GM19372 (cell line): Measurements from ENCODE around the gene EYS.

Experiments
- ATAC-seq: cut with Tn5 transposase; IDR thresholded peaks from one replicate; pipeline ENCODE4 v1.9.1; 2021; ENCODE audit warnings: mild to moderate bottlenecking, low read depth, moderate library complexity; ENCODE audit not compliant: unreplicated experiment

EYS gene

DNA sequence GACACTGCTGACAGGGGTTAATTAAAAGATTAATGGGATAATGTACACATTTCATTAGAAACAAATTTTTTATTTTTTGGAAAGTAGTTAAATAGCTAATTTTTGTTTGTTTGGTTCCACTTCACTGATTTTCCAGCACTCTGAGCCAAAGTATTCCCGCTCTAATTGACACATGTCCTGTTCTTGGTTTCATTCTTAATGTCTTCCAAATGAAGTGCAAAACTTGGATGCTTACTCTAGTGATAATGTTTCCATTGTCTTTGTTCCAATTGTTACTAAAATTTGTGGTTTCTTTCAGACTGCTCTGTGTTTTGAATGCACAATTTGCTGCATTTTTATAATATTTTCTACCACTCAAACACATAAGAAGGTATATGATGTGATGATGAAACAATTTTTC lies 1277.1 kb downstream of the EYS start:
- no peak for ATAC-seq

GRCh38 chr6:64428186-64428585 lies 1278.8 kb downstream of the EYS start:
- no peak for ATAC-seq

DNA sequence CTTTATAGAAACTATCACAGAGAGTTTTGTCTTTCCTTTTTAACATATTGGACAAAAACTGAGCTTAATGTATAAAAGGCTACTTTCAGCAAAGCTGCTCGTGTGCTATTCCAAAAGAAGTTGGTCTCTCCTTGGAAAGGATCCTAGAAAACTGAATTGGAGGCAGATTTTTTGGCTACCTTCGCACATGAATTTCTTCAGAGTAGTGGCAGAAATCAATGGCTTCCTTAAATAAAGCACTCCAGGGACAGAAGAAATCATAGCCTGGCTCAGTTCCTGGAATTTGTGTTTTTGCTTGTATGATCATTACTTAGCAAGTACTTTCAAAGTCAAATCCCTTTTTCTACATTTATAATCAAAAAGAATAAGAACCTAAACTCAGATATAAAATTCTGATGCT lies 1291.1 kb downstream of the EYS start:
- ATAC-seq = no peak

- ATAC-seq = no peak
Measured at GRCh38 chr6:64411226-64411625, 1295.8 kb downstream of the EYS start.

DNA sequence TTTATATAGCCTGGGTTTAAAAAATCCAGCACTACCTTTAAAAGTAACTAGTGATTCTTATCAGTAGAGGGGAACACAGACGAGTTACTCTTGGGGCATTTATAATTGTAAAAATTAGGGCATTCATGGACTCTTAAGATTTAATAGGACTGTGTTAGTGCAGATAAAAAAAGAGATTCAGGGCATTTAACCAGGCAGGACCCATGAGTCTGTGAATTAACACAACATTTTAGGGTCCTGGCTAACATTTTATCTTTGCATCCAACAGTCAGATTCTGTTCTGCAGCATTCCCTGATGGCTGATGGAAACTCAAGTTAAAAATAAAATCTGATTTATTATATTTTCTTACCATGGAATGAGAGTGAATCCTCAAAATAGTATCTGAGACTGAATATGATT lies 1297.1 kb downstream of the EYS start:
- ATAC-seq = no peak

- no peak for ATAC-seq
Measured at GRCh38 chr6:64404396-64404795, 1302.6 kb downstream of the EYS start.

GRCh38 chr6:64383277-64383676 lies 1323.7 kb downstream of the EYS start:
- ATAC-seq = no peak

DNA sequence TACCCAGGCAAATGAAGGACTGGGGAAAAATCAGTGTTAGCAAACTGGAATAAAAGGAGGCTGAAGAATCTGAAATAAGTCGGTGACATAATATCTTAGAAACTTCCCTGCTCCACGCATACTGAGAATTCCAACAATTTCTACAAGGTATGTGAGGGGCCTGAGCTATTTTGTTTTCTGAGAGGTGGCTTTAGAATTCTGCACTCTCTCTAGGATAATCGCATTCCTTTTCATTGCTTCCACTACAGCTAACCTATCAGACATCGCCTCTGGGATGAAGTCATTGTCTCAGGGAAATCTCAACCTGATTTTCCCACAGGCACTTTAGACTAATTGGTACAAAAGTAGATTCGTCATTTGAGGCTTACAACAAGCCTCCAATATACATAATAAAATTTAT lies 1330.6 kb downstream of the EYS start:
- no peak for ATAC-seq

DNA sequence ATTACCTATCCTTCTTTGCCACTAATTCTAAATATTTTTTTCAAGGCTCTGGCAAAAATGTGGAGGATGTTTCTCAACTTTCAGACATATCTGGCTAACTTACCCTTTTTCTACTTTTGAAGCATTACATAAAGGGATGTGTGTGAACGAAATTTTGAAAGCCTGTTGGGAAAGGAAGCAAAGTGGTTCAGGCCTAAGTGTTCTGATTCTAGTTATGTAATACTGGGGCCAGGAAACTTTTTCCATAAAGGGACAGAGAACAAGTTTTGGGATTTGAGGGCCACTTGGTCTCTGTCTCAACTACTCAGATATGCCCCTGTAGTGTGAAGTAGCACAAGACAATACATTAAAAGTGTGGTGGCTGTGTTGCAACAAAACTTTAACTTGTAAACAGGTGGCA lies 1349.6 kb downstream of the EYS start:
- ATAC-seq = no peak

- no peak for ATAC-seq
Measured at GRCh38 chr6:64347411-64347810, 1359.6 kb downstream of the EYS start.

GRCh38 chr6:64335195-64335594 lies 1371.8 kb downstream of the EYS start:
- no peak for ATAC-seq

DNA sequence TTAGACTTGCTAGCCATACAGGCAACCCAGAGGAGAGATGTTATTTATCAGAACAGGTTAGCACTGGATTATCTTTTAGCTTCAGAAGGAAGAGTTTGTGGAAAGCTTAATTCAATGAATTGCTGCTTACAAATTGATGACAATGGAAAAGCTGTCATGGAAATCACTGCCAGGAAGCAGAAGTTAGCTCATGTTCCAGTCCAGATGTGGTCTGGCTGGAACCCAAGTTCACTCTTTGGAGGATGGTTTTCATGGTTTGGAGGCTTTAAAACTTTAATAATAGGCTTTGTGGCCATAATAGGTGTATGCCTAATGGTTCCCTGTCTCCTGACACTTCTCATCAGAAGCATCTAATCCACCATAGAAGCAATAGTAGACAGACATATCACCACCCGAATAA lies 1372.4 kb downstream of the EYS start:
- ATAC-seq = no peak

DNA sequence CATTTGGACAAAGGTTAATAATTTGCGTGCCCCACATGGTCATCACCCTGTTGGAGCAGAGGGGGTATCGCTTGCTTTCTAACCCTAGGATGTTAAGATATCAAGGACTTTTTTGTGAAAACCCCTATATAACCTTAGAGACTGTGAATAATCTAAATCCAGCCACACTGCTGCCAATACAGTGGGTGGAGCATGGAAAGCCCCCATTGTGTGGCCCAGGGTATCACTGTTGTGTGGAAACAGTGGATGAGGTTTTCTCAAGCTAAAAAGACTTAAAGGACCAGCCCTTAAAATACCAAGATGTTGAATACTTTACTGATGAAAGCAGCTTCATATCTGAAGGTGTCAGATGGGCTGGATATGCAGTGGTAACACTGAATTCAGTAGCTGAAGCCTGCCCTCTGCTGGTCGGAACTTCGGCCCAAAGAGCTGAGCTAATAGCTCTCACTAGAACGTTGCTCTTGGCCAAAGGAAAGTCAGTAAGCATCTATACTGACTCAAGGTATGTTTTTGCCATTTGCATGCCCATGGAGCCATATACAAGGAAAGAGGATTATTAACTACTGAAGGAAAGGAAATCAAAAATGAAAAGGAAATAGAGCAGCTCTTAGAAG lies 1376.2 kb downstream of the EYS start:
- no peak for ATAC-seq

GRCh38 chr6:64326939-64327338 lies 1380.1 kb downstream of the EYS start:
- no peak for ATAC-seq

DNA sequence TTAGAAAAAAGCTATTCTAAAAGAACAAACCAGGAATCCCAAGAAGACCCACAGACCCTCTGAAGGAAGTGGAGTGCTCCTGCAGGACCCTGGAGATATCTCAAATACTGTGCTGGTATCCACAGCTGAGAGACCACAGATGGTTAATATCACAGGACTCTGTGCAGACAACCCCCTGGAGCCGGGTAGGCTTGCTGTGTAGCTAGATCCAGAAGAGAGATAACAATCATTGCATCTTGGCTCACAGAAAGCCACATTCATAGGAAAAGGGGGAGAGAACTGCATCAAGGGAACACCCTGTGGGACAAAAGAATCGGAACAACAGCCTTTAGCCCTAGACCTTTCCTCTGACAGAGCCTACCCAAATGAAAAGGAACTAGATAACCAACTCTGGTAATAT lies 1381.9 kb downstream of the EYS start:
- no peak for ATAC-seq

- ATAC-seq = no peak
Measured at GRCh38 chr6:64310214-64310613, 1396.8 kb downstream of the EYS start.

GRCh38 chr6:64301307-64302236 lies 1405.5 kb downstream of the EYS start:
- no peak for ATAC-seq

DNA sequence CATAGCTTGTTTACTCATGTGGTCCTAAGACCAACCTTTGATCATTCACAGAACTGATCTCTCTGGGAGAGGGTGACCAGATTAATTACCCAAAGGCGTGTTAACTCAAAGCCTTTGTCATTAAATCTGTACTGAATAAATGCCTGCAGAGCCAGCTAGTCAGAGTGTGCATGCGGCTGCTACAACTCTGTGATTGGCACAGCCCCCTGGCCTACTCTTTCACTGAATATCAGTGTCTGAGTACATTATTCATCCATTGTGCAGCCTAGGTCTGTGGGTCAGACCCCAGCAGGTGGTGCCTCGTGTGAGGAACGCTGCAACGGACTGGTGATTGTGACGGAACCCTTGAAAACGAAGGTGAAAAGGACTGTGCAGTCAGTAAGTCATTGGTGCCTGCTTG lies 1407.8 kb downstream of the EYS start:
- no peak for ATAC-seq

DNA sequence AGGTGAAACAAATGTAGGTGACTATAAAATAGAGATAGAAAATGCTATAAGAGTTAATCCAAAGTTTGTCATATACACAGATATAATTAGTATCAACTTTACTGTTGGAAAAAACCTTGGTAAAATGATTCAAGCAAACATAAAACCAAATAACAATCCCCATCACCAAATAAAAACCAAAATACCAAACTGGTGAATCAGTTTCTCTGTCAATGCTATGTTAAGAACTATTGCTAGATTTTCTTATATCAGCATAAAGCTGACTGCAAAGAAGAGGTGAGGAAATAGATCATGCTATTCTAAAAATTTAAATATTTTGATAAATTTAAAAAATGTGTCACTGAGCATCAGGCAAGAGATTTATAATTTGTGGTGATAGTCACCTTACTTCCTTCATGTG lies 1413.0 kb downstream of the EYS start:
- ATAC-seq = no peak

- no peak for ATAC-seq
Measured at GRCh38 chr6:64293298-64293697, 1413.7 kb downstream of the EYS start.

DNA sequence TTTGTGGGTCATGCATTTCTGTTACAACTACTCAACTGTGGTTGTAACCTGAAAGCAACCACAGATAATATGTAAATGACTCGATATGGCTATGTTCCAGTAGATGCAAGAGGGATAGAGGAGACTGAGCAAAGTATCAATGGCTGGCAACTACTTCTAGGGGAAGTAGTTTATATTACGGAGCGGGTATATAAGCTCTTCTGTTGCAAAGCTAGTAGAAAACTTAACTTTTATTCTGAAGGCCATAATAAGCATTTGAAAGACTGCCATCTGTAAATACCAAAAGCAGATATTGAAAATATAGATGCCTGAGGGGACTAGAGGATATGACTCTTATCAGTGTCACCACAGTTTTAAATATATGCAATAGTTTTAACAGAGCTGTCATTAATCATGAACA lies 1416.2 kb downstream of the EYS start:
- ATAC-seq = no peak

- ATAC-seq = no peak
Measured at GRCh38 chr6:64289931-64290330, 1417.1 kb downstream of the EYS start.
